ENCODE measurements around the gene USHBP1. TPM values are rescaled to one million over a fixed set of nuclear protein-coding genes. Genes with fewer than 3 reads are reported as not detected.

USHBP1 gene
- total and polyA plus RNA-seq, 10 of the 15 experiments (the other 5 are each of a cell fraction or from before 2014, with no cell fraction given), result 0.05 to 0.96 (median 0.22) TPM; not detected in 2

DNA sequence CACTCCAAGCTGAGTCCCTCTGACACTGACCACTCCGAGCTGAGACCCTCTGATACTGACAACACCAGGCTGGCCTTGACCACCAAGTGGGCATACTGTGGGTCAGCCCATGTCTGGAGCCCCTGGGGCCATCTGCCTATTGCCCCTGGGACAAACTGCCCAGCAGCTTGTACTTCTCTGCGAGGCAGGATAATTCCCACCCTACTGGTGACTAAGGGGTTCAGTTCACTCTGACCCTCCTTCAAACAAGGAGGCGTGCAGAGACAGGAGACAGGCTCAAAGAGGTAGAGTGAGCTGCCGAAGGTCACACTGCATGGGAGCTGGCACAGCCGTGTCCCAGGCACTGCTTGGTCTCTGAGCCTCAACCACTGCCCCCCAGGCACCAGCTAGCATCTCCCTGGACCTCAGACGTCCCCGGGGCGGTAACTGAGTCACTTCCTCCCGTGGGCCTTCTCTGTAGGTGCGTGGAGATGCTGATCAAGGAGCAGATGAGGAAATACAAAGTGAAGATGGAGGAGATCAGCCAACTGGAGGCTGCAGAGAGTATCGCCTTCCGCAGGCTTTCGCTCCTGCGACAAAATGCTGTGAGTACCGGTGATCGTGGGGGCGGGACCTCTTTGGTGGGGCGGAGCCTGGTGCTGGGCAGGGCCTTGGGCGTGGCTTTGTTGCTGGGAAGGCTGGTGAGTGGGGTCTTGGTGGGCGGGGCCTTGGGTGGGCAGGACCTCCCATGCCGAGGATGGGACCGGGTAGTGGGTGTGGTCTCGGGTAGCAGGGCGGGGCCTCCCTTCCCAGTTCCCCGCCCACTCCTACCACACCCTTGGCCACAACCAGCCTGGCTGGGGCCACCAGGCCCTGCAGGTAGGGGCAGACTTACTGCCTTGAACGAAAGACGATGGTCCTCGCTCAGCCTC lies 55.2 kb downstream of the USHBP1 start (continued):
- TF ChIP-seq NR2C1 (IDR thresholded peaks at IDR 0.05), result no peak
- TF ChIP-seq, protein P1, sequence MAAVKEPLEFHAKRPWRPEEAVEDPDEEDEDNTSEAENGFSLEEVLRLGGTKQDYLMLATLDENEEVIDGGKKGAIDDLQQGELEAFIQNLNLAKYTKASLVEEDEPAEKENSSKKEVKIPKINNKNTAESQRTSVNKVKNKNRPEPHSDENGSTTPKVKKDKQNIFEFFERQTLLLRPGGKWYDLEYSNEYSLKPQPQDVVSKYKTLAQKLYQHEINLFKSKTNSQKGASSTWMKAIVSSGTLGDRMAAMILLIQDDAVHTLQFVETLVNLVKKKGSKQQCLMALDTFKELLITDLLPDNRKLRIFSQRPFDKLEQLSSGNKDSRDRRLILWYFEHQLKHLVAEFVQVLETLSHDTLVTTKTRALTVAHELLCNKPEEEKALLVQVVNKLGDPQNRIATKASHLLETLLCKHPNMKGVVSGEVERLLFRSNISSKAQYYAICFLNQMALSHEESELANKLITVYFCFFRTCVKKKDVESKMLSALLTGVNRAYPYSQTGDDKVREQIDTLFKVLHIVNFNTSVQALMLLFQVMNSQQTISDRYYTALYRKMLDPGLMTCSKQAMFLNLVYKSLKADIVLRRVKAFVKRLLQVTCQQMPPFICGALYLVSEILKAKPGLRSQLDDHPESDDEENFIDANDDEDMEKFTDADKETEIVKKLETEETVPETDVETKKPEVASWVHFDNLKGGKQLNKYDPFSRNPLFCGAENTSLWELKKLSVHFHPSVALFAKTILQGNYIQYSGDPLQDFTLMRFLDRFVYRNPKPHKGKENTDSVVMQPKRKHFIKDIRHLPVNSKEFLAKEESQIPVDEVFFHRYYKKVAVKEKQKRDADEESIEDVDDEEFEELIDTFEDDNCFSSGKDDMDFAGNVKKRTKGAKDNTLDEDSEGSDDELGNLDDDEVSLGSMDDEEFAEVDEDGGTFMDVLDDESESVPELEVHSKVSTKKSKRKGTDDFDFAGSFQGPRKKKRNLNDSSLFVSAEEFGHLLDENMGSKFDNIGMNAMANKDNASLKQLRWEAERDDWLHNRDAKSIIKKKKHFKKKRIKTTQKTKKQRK (IDR thresholded peaks at IDR 0.05; ENCODE audit: low read depth, low read length), result no peak
- no peak for TF ChIP-seq RFX5 (IDR thresholded peaks at IDR 0.05; ENCODE audit: low read depth, low read length)
- no peak for TF ChIP-seq SMC3 (IDR thresholded peaks at IDR 0.05; ENCODE audit: borderline replicate concordance, low read length)

DNA sequence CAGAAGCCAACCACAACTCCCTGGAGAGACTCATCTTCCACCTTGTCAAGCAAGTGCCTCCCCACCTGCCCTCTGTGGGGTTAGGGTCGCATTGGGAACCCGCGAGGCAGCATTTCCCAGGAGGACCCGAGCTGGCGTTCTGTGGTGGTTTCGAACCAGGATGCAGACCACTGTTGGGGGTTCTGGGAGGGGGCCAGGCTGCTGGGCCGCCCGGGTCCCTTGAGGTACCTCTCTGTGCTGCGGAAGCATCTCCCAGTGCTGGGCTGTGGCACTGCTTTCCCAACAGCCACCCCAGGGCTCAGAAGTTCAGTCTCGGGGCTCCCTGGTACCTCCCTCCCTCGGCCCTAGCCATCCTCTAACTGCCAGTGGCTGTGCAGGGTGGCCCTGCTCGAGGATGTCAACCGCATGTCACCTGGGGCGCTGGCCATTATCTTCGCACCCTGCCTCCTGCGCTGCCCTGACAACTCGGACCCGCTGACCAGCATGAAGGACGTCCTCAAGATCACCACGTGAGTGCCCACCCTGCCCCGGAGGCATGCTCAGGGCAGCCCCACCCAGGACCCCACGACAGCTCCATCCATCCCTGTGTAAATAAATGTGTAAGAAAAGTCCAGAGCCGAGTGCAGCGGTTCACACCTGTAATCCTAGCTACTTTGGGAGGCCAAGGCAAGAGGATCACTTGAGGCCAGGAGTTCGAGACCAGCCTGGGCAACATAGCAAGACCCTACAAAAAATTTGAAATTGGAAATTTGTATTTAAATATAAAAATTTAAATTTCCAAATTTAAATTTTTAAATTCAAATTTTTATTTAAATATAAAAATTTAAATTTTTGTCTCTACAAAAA lies 57.6 kb downstream of the USHBP1 start:
- Histone ChIP-seq H3K4me2 (ENCODE audit: control insufficient read depth, insufficient read depth) (no peak overlapping the region), H3K4me1 (ENCODE audit: control insufficient read depth, insufficient read depth, low read length) (no peaks in the 10 kb centered on the region; the same call in 1 of the 2 replicates), H4K20me1 (ENCODE audit: control insufficient read depth, insufficient read depth) (no peaks in the 10 kb centered on the region), H3K9ac (ENCODE audit: control insufficient read depth, insufficient read depth, low read length) (no peak overlapping the region), H3K36me3 (ENCODE audit: control insufficient read depth in 2 of 2, insufficient read depth in 2 of 2, low read length in 1 of 2) (peaks cover 7 to 43% of the 10 kb centered on the region in 2 experiments; a peak in 3 of 4 replicates), H3K9me3 (replicated peaks; ENCODE audit: control insufficient read depth, insufficient read depth, low read length) (no peaks in the 10 kb centered on the region), H3K4me3 (no peak overlapping the region), H2AFZ (ENCODE audit: control insufficient read depth, low read depth, low read length) (no peak overlapping the region), H3K79me2 (ENCODE audit: control insufficient read depth, insufficient read depth, low read length) (no peaks in the 10 kb centered on the region), H3K27me3 (replicated peaks in 1 of 2; ENCODE audit: control insufficient read depth in 2 of 2, insufficient read depth in 2 of 2, low read length in 1 of 2) (no peaks in the 10 kb centered on the region), H3K27ac (ENCODE audit: control insufficient read depth, insufficient read depth) (no peak overlapping the region)
- FAIRE-seq, result no peak
- in situ Hi-C loops (cut with MboI), result no loop called here
- ChIA-PET RAD21 (ENCODE audit: unreplicated experiment) (interaction anchor here (1.3 kb wide), 1 partner anchor 53 kb away, joined by 3 read pairs; no protein-coding TSS in a partner anchor), CTCF (interaction anchor here (0.5 to 0.6 kb wide), 2 partner anchors 33 to 1487 kb away, joined by 3 read pairs; no protein-coding TSS in a partner anchor), POLR2A (no interaction called here), SMC1A (ENCODE audit: uncharacterized antibody, unreplicated experiment) (interaction anchor here (0.6 kb wide), 1 partner anchor 18 kb away, joined by 4 read pairs; no protein-coding TSS in a partner anchor)
- WGBS (ENCODE audit: insufficient coverage, insufficient replicate concordance, low lambda C conversion rate, missing lambda C conversion rate), result 95% methylated on average over 25 of the region's 25 CpGs
- DNase-seq (ENCODE audit: low read depth, low spot score), result no peak
- intact Hi-C loops (cut with micrococcal nuclease; ENCODE audit: unreplicated experiment), result no loop called here
- ATAC-seq, result no peak
- BruUV-seq (replicated peaks), result no TSS peak
- TF ChIP-seq MXI1 (IDR thresholded peaks at IDR 0.05; ENCODE audit: low read depth, low read length) (no peak), WRNIP1 (IDR thresholded peaks at IDR 0.05; ENCODE audit: borderline replicate concordance, low read depth, low read length) (no peak), TCF12 (IDR thresholded peaks at IDR 0.05; ENCODE audit: low read depth, low read length) (no peak), BMI1 (IDR thresholded peaks at IDR 0.05; ENCODE audit: borderline replicate concordance) (no peak), SMAD5 (IDR thresholded peaks at IDR 0.05; ENCODE audit: low read depth) (no peak), BRCA1 (IDR thresholded peaks at IDR 0.05; ENCODE audit: low read depth, low read length) (no peak), BCL11A (IDR thresholded peaks at IDR 0.05; ENCODE audit: low read depth, low read length) (no peak), IKZF1 (conservative IDR thresholded peaks at IDR 0.05) (no peak)
- TF ChIP-seq, protein P2, sequence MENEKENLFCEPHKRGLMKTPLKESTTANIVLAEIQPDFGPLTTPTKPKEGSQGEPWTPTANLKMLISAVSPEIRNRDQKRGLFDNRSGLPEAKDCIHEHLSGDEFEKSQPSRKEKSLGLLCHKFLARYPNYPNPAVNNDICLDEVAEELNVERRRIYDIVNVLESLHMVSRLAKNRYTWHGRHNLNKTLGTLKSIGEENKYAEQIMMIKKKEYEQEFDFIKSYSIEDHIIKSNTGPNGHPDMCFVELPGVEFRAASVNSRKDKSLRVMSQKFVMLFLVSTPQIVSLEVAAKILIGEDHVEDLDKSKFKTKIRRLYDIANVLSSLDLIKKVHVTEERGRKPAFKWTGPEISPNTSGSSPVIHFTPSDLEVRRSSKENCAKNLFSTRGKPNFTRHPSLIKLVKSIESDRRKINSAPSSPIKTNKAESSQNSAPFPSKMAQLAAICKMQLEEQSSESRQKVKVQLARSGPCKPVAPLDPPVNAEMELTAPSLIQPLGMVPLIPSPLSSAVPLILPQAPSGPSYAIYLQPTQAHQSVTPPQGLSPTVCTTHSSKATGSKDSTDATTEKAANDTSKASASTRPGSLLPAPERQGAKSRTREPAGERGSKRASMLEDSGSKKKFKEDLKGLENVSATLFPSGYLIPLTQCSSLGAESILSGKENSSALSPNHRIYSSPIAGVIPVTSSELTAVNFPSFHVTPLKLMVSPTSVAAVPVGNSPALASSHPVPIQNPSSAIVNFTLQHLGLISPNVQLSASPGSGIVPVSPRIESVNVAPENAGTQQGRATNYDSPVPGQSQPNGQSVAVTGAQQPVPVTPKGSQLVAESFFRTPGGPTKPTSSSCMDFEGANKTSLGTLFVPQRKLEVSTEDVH (IDR thresholded peaks at IDR 0.05; ENCODE audit: low read depth, partially characterized antibody), result no peak

Data from GM12878 (cell line).